ENCODE measurements around the gene KLHL11. TPM values are rescaled to one million over a fixed set of nuclear protein-coding genes. Genes with fewer than 3 reads are reported as not detected.

Gene KLHL11
- total and polyA plus RNA-seq, 9 of the 15 experiments (the other 6 are each of a cell fraction or from before 2014, with no cell fraction given) = 0.20 to 17.0 (median 10.3) TPM

DNA sequence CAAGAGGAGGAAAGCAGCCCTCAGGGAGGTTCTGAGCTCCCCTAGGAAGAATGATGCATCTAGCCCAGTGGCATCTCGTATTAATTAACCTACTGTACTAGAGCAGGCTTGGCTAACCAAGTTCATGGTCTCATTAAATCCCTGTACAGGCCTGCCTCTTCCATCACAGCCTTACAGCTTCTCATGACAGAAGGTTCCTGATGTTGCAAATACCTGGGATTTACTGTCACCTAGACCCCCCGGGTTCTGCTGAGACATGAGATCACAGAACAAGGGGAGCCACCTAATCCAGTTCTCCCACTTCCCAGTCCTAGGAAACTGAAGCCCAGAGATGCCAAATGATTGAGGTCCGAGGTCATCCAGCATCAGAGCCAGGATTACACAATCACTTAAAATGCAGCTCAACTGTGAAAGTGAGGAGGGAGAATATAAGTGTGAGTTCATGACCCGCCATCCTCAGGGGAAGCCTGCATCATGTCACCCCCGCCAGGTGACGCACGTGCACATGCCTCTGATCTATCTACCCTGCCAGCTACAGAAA, 29.6 kb upstream of the KLHL11 start:
- no peaks in the 10 kb centered on the region for H3K79me2 ChIP-seq (ENCODE audit: control insufficient read depth, insufficient read depth, low read length)
- WGBS (ENCODE audit: insufficient coverage, low coverage, missing lambda C conversion rate) = 80% methylated on average over 7 of the region's 7 CpGs
- BruUV-seq (replicated peaks) = TSS peak; percentile 26
- no peak overlapping the region for H2AFZ ChIP-seq (ENCODE audit: low read depth, low read length)
- POLR2A ChIA-PET = interaction anchor here (0.6 to 1.6 kb wide), 2 partner anchors 20 to 139 kb away, joined by 3 to 4 read pairs; no protein-coding TSS in a partner anchor
- H3K4me2 ChIP-seq (ENCODE audit: insufficient read depth, low read length) = no peak overlapping the region
- H3K27ac ChIP-seq (ENCODE audit: extremely low read depth, low read depth, low read length) = no peak overlapping the region
- no peaks in the 10 kb centered on the region for H3K9me3 ChIP-seq (replicated peaks; ENCODE audit: control insufficient read depth, insufficient read depth, low read depth, low read length)
- CTCF ChIA-PET (ENCODE audit: low intra/inter-chr PET ratio) = no interaction called here
- in situ Hi-C loops (cut with MboI) = loop anchor here (5.0 kb wide), 1 partner anchor 158 kb away; no protein-coding TSS in a partner anchor
- H3K4me3 ChIP-seq = no peak overlapping the region
- no peak for DNase-seq (ENCODE audit: extremely low read depth in 1 of 4, low spot score in 3 of 4)
- H3K9ac ChIP-seq (ENCODE audit: insufficient read depth in 1 of 2, low read depth in 2 of 2, low read length in 2 of 2) = no peak overlapping the region
- intact Hi-C loops (cut with micrococcal nuclease) = no loop called here
- H3K9me1 ChIP-seq (ENCODE audit: control insufficient read depth, insufficient read depth, low read length) = no peaks in the 10 kb centered on the region
- no peaks in the 10 kb centered on the region for H4K20me1 ChIP-seq (replicated peaks; ENCODE audit: control insufficient read depth, insufficient read depth, low read length)
- H3K4me1 ChIP-seq (replicated peaks in 1 of 2; ENCODE audit: control insufficient read depth in 2 of 2, insufficient read depth in 2 of 2, low read length in 2 of 2) = no peaks in the 10 kb centered on the region
- H3K36me3 ChIP-seq (ENCODE audit: control insufficient read depth, insufficient read depth, low read length) = peaks cover 94% of the 10 kb centered on the region; the same call in 2 of the 3 replicates
- no peak for FAIRE-seq
- H3K27me3 ChIP-seq (ENCODE audit: control insufficient read depth in 2 of 2, insufficient read depth in 2 of 2, low read length in 2 of 2) = no peaks in the 10 kb centered on the region
- no peak for ATAC-seq
- TF ChIP-seq ZNF124 (CRISPR knock-in tag; IDR thresholded peaks at IDR 0.05) (no peak), PRPF4 (IDR thresholded peaks at IDR 0.05; ENCODE audit: insufficient read depth, low read depth, low read length, poor library complexity, severe bottlenecking) (no peak), CEBPB (tag; IDR thresholded peaks at IDR 0.05) (peak; percentile 44), SETDB1 (IDR thresholded peaks at IDR 0.05; ENCODE audit: low read length) (no peak), CEBPG (CRISPR knock-in tag; IDR thresholded peaks at IDR 0.05) (0 out of 2 replicates have a peak, but pooled peaks have one; percentile 14), CEBPG (tag; conservative IDR thresholded peaks at IDR 0.05 in 1 of 2, IDR thresholded peaks at IDR 0.05 in 1 of 2) (no peak), SRSF7 (optimal IDR thresholded peaks at IDR 0.05; ENCODE audit: low read depth, low read length) (no peak)
- TF ChIP-seq, protein P1, sequence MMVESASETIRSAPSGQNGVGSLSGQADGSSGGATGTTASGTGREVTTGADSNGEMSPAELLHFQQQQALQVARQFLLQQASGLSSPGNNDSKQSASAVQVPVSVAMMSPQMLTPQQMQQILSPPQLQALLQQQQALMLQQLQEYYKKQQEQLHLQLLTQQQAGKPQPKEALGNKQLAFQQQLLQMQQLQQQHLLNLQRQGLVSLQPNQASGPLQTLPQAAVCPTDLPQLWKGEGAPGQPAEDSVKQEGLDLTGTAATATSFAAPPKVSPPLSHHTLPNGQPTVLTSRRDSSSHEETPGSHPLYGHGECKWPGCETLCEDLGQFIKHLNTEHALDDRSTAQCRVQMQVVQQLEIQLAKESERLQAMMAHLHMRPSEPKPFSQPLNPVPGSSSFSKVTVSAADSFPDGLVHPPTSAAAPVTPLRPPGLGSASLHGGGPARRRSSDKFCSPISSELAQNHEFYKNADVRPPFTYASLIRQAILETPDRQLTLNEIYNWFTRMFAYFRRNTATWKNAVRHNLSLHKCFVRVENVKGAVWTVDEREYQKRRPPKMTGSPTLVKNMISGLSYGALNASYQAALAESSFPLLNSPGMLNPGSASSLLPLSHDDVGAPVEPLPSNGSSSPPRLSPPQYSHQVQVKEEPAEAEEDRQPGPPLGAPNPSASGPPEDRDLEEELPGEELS (CRISPR knock-in tag; IDR thresholded peaks at IDR 0.05; ENCODE audit: borderline replicate concordance) = no peak
- TF ChIP-seq, protein P2, sequence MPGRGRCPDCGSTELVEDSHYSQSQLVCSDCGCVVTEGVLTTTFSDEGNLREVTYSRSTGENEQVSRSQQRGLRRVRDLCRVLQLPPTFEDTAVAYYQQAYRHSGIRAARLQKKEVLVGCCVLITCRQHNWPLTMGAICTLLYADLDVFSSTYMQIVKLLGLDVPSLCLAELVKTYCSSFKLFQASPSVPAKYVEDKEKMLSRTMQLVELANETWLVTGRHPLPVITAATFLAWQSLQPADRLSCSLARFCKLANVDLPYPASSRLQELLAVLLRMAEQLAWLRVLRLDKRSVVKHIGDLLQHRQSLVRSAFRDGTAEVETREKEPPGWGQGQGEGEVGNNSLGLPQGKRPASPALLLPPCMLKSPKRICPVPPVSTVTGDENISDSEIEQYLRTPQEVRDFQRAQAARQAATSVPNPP (IDR thresholded peaks at IDR 0.05; ENCODE audit: borderline replicate concordance, insufficient read depth, insufficient read length) = no peak

Data from K562 (cell line).